Stomach (tissue), 9 donors: Measurements from ENCODE around the gene FUT2. TPM values are rescaled to one million over a fixed set of nuclear protein-coding genes. Genes with fewer than 3 reads are reported as not detected.

Experiments
- DNase-seq, 2 donors: peaks; one replicate each; pipeline versions ENCODE4 v3.0.0 to v3.0.0-alpha.2; 2013 to 2019
- H3K27ac ChIP-seq, 5 donors: fragments of 200-600 bp in 4 of 5; sonication (generic) in 4 of 5; one replicate each; pipeline ENCODE4 v1.5.1; 2013 to 2019; ENCODE audit warnings: mild to moderate bottlenecking in 1 of 5, moderate library complexity in 1 of 5
- H3K27me3 ChIP-seq, 3 donors: fragments of 200-600 bp; sonication (generic); one replicate each; pipeline ENCODE4 v1.5.1; 2017 to 2019; ENCODE audit warnings: mixed run types in 1 of 3
- H3K36me3 ChIP-seq, 4 donors: fragments of 200-600 bp; sonication (generic); 1 replicate in 3 of 4; 2 replicates in 1 of 4; pipeline ENCODE4 v1.5.1; 2016 to 2019
- H3K4me1 ChIP-seq, 4 donors: fragments of 200-600 bp; sonication (generic); one replicate each; pipeline ENCODE4 v1.5.1; 2016 to 2019
- H3K4me3 ChIP-seq, 4 donors: fragments of 200-600 bp; sonication (generic) in 3 of 4; one replicate each; pipeline ENCODE4 v1.5.1; 2016 to 2019; ENCODE audit warnings: mild to moderate bottlenecking in 1 of 4
- H3K9me3 ChIP-seq, 4 donors: fragments of 200-600 bp; sonication (generic); one replicate each; pipeline ENCODE4 v1.5.1; 2016 to 2019
- CTCF ChIP-seq, 7 experiments: fragments of 450-650 bp in 4 of 7; fragments of 200-600 bp in 3 of 7; sonication (generic) in 3 of 7; IDR thresholded peaks; one replicate each; pipeline ENCODE4 v1.5.1; 2016 to 2019; ENCODE audit warnings: antibody characterized with exemption in 7 of 7, control low read depth in 2 of 7, mild to moderate bottlenecking in 1 of 7
- EP300 ChIP-seq: sonication (generic); formaldehyde crosslinking; IDR thresholded peaks from one replicate; pipeline ENCODE4 v1.6.1; 2017; ENCODE audit warnings: antibody characterized with exemption
- POLR2A ChIP-seq, 4 donors: fragments of 450-650 bp; IDR thresholded peaks; one replicate each; pipeline ENCODE4 v1.6.1; 2016; ENCODE audit warnings: antibody characterized with exemption in 4 of 4, control low read depth in 2 of 4, mild to moderate bottlenecking in 1 of 4, moderate library complexity in 1 of 4
- POLR2AphosphoS5 ChIP-seq, 3 donors: sonication (generic); formaldehyde crosslinking; IDR thresholded peaks; one replicate each; pipeline ENCODE4 v1.6.1; 2016; ENCODE audit warnings: antibody characterized with exemption in 3 of 3
- WGBS, 5 donors: extraction: QIAGEN DNeasy Blood & Tissue Kit in 3 of 5; methylation state at CpG; one replicate each; pipeline versions ENCODE4 v1.1.5 to v1.1.7; 2013 to 2018; 5-methylcytosine and 5-hydroxymethylcytosine counted together
- intact Hi-C: fragments of 100-400 bp; cut with DNase I; formaldehyde crosslinking; loops from one replicate; pipeline ENCODE4 v1.15.1; 2023; ENCODE audit warnings: low total_unique reads
- polyA plus RNA-seq, 3 donors: library from polyadenylated mRNA; stranded (reverse); fragments of 200-250 nt; gene quantifications; one replicate each; pipeline ENCODE4 v1.2.3, GENCODE V29; 2013
- total RNA-seq, 5 donors: library from RNA; depleted of rRNA; stranded (reverse); fragments of >200 nt; gene quantifications; one replicate each; pipeline versions ENCODE4 v1.1.0 to v1.2.3, GENCODE V29; 2014 to 2016
- donor health status: healthy with polysubstance abuse.
- donor health status: Bipolar disorder and iron deficiency.
- donor health status: healthy.

Gene FUT2
- total and polyA plus RNA-seq, 8 donors: 22.7 to 76.8 (median 31.1) TPM

DNA sequence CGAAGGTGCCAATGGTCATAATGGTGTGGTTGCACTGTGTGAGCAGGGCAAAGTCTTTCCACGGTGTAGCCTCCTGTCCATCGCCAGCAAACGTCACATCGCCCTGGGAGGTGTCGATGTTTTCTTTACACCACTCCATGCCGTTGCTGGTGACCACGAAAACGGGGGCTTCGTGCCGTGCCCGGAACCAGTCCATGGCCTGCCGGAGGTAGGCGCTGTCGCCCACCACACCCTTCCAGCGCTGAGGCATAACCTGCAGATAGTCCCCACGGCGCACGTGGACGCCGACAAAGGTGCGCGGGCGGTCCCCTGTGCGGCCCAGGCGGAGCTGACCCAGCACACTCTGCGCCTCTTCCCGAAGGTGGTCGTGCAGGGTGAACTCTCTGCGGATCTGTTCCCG, 54.6 kb downstream of the FUT2 start:
- intact Hi-C loops: no loop called here
- Histone ChIP-seq H3K27ac (peak overlapping the region; percentile 50 to 88 (median 86)), H3K4me3 (peak overlapping the region; percentile 48 to 58 (median 54)), H3K27me3 (peaks cover 0 to 74% (median 10%) of the 10 kb centered on the region in 3 donors), H3K36me3 (peaks cover 0 to 9% (median 0%) of the 10 kb centered on the region in 4 donors), H3K4me1 (peaks cover 15 to 59% (median 39%) of the 10 kb centered on the region in 4 donors), H3K9me3 (no peaks in the 10 kb centered on the region)
- no peak for TF ChIP-seq EP300
- peak in 1 of 7 experiments; percentile 12 for TF ChIP-seq CTCF (IDR thresholded peaks at IDR 0.05)
- DNase-seq: no peak
- WGBS, 5 donors: 39 to 81% (median 57%) methylated on average over 13 to 31 of the region's 31 CpGs

GRCh38 chr19:48750771-48751504, 55.2 kb downstream of the FUT2 start:
- intact Hi-C loops: no loop called here
- Histone ChIP-seq H3K27ac (peak overlapping the region; percentile 50 to 88 (median 86)), H3K4me1 (peaks cover 15 to 56% (median 39%) of the 10 kb centered on the region in 4 donors), H3K4me3 (peak overlapping the region; percentile 48 to 58 (median 54)), H3K36me3 (peaks cover 0 to 9% (median 0%) of the 10 kb centered on the region in 4 donors), H3K9me3 (no peaks in the 10 kb centered on the region), H3K27me3 (peaks cover 0 to 68% (median 10%) of the 10 kb centered on the region in 3 donors)
- 35 to 64% (median 51%) methylated on average over 26 to 29 of the region's 29 CpGs for WGBS, 5 donors
- DNase-seq: peak in 1 of 2 donors; percentile 58
- peak in 1 of 3 donors; percentile 2 for TF ChIP-seq POLR2AphosphoS5 (IDR thresholded peaks at IDR 0.05)
- no peak for TF ChIP-seq CTCF (IDR thresholded peaks at IDR 0.05)

- Histone ChIP-seq H3K9me3 (no peaks in the 10 kb centered on the region), H3K4me1 (peaks cover 15 to 50% (median 33%) of the 10 kb centered on the region in 4 donors), H3K36me3 (peaks cover 0 to 9% (median 0%) of the 10 kb centered on the region in 4 donors), H3K27me3 (peaks cover 0 to 58% (median 10%) of the 10 kb centered on the region in 3 donors), H3K4me3 (peak overlapping the region; percentile 48 to 58 (median 54)), H3K27ac (peak overlapping the region; percentile 81 to 89 (median 86))
- TF ChIP-seq POLR2AphosphoS5 (IDR thresholded peaks at IDR 0.05): no peak
- TF ChIP-seq EP300: no peak
- no peak for TF ChIP-seq POLR2A (IDR thresholded peaks at IDR 0.05)
- TF ChIP-seq CTCF (IDR thresholded peaks at IDR 0.05): no peak
- intact Hi-C loops: no loop called here
- DNase-seq: no peak
- 10 to 26% (median 15%) methylated on average over 19 to 20 of the region's 20 CpGs for WGBS, 5 donors
Measured at GRCh38 chr19:48751845-48752495, 56.2 kb downstream of the FUT2 start.

DNA sequence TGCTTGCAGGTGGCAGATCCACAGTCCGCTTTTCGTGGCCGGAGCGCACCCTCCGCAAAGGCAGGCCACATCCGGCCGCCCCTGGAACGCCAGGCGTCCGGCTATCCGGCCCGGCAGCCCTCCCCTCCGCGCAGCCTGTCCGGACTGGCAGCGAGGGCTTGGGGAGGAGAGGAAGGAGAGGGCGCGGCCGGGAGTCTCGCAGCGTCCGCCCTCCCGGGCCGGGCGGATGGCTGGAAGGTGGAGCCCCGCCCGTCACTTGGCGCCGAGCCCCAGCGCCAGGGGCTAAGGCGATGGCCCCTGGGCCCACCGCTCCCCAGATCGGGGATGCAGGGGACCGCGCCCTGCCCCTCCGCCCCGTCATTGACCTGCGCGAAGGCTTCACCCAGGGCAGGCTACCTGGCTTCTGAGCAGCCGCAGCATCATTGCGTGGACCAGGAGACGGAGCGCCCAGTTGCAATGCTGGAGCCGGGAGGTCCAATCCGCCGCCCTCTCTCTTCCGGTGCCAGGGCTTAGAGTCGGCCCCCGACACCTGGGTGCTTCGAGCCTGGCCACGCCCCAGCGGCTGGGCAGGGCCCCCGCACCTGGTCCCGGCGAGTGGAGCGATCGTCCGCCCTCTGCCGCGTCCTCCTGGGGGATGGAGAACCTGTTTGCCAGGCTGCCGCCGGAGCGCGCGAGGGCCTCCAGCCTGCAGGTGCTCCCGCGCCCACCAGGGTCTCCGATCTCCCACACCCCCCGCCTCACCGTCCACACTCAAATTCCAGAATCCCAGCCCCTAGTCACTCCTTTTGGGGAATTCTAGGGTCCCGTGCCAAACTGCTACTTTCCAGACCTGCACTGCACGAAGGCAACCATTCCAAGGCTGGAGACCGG, 57.0 kb downstream of the FUT2 start, which contains the start of gene FUT1:
FUT1 (minus strand) TSS at position 146 of the 870 bp plus-strand sequence. CDS start 1,360 bp downstream, outside the sequence.
- peak within 1 kb of the TSS; percentile 81 to 89 (median 86) for H3K27ac ChIP-seq
- peaks cover 0 to 55% (median 10%) of the 10 kb centered on the region in 3 donors for H3K27me3 ChIP-seq
- 1 to 6% (median 2%) methylated on average over 17 to 73 of the region's 73 CpGs for WGBS, 5 donors
- peak within 1 kb of the TSS; percentile 48 to 58 (median 54) for H3K4me3 ChIP-seq
- peaks cover 15 to 43% (median 28%) of the 10 kb centered on the region in 4 donors for H3K4me1 ChIP-seq
- intact Hi-C loops: no loop called here
- TF ChIP-seq CTCF (IDR thresholded peaks at IDR 0.05): peak in 3 of 7 experiments; percentile 23 to 72 (median 49)
- peak in 2 of 3 donors; percentile 88 to 92 for TF ChIP-seq POLR2AphosphoS5 (IDR thresholded peaks at IDR 0.05)
- TF ChIP-seq POLR2A (IDR thresholded peaks at IDR 0.05): peak in 1 of 4 donors; percentile 68
- TF ChIP-seq EP300: no peak
- no peaks in the 10 kb centered on the region for H3K9me3 ChIP-seq
- peak; percentile 95 to 97 for DNase-seq
- H3K36me3 ChIP-seq: peaks cover 0 to 9% (median 0%) of the 10 kb centered on the region in 4 donors
